Endothelial cell (in vitro differentiated cells): ENCODE data around the gene KIF3A. TPM values are rescaled to one million over a fixed set of nuclear protein-coding genes. Genes with fewer than 3 reads are reported as not detected.

ENCODE experiments used
- DNase-seq: peaks from one replicate; pipeline ENCODE4 v3.0.0; 2021; ENCODE audit warnings: low spot score
- H3K27ac Mint-ChIP-seq: one replicate; pipeline ENCODE4 v1.8.0; 2021; ENCODE audit warnings: mixed read lengths, inconsistent platforms; ENCODE audit not compliant: unreplicated experiment
- H3K27me3 Mint-ChIP-seq: one replicate; pipeline ENCODE4 v1.8.0; 2021; ENCODE audit warnings: mild to moderate bottlenecking, moderate library complexity, mixed read lengths, inconsistent platforms; ENCODE audit not compliant: unreplicated experiment
- H3K36me3 Mint-ChIP-seq: one replicate; pipeline ENCODE4 v1.8.0; 2021; ENCODE audit warnings: mild to moderate bottlenecking, low read depth, mixed read lengths, inconsistent platforms; ENCODE audit not compliant: unreplicated experiment
- H3K4me1 Mint-ChIP-seq: one replicate; pipeline ENCODE4 v1.8.0; 2021; ENCODE audit warnings: mild to moderate bottlenecking, mixed read lengths, inconsistent platforms; ENCODE audit not compliant: unreplicated experiment
- H3K4me3 Mint-ChIP-seq: one replicate; pipeline ENCODE4 v1.8.0; 2021; ENCODE audit warnings: mild to moderate bottlenecking, mixed read lengths, inconsistent platforms; ENCODE audit not compliant: unreplicated experiment
- H3K9me3 Mint-ChIP-seq: one replicate; pipeline ENCODE4 v1.8.0; 2021; ENCODE audit warnings: mixed read lengths, inconsistent platforms; ENCODE audit not compliant: unreplicated experiment
- CTCF ChIP-seq: fragments of 200-600 bp; sonication (generic); IDR thresholded peaks from one replicate; pipeline ENCODE4 v1.5.0; 2021; ENCODE audit warnings: antibody characterized with exemption; ENCODE audit not compliant: unreplicated experiment
- total RNA-seq: library from RNA; stranded (reverse); fragmentation: NEBNext Ultra II Directional; extraction: Animal tissue kit (Norgen Biotek cat#: 25700); gene quantifications from one replicate; pipeline ENCODE4 v1.2.1, GENCODE V29; 2021; ENCODE audit not compliant: unreplicated experiment

The KIF3A gene
- total RNA-seq, 1 donor from 2014 or later: 11.5 TPM

DNA sequence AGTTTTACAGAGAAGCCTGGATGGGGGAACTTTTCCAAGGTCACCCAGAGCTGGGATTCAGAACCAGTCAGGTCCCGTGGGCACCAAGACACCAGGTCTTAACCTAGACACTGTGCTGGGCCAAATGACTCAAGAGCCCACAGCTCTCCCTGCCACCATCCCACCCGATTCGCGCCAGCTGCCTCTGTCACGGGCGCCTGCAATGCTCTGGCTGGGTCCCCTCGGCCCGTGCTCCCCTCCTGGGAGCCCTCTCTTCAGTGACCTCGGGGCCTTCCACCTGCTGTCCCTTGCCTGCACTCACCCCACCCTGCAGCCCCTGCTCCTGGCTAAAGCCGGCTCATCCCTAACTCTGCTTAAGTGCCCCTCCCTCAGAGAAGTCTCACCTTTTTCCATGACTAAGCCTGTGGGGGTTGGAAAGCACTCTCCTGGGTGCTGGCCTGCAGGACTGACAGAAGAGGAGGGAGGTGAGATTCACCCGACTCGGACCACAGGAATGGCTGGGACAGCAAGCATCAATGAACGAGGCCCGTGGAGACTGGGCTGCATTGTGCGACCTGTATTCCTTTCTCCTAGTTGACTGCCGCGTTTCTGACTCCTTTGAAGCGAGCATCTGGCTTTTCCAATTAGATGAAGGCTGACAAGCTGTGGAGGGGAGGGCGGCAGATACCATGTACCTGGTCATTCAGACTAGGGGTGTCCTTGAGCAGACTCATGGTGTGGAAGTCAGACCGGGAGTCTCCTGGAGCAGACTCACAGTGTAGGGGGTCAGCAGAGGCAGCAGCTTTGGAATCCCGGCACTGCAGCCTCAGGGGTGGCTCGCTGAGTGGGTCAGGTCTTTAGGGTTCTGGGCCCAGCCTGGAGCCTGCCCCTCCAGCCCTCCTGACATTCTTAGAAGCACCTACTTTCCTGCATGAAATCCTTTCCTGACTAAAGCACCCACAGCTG lies 69.3 kb downstream of the KIF3A start:
- H3K9me3 Mint-ChIP-seq: no peaks in the 10 kb centered on the region
- H3K36me3 Mint-ChIP-seq: no peaks in the 10 kb centered on the region
- H3K27me3 Mint-ChIP-seq: peaks cover 3% of the 10 kb centered on the region
- no peak for DNase-seq
- H3K4me3 Mint-ChIP-seq: no peak overlapping the region
- no peak for TF ChIP-seq CTCF
- no peaks in the 10 kb centered on the region for H3K4me1 Mint-ChIP-seq
- H3K27ac Mint-ChIP-seq: no peak overlapping the region

DNA sequence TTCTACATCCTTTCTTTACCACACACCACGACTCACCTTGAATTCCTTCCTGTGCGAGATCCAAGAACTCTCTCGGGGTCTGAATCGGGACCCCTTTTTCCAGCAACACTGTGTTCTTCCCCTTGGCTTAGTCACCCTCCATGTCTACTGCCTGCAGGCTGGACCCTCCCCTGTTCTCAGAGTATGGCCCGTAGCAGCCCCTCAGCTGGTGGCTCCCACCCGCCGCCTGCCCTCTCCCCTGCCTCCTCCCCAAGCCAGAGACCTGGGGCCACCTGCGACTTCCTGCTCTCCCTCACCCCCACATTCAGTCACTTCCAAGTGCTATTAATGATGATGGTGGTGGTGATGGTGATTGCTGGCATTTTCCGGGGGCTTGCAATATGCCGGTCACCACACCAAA lies 70.0 kb downstream of the KIF3A start:
- Mint-ChIP-seq H3K36me3 (no peaks in the 10 kb centered on the region), H3K4me1 (no peaks in the 10 kb centered on the region), H3K27ac (no peak overlapping the region), H3K4me3 (no peak overlapping the region), H3K27me3 (peaks cover 3% of the 10 kb centered on the region), H3K9me3 (no peaks in the 10 kb centered on the region)
- no peak for DNase-seq
- no peak for TF ChIP-seq CTCF

- H3K4me3 Mint-ChIP-seq: no peak overlapping the region
- no peaks in the 10 kb centered on the region for H3K9me3 Mint-ChIP-seq
- no peak for DNase-seq
- no peak for TF ChIP-seq CTCF
- H3K27me3 Mint-ChIP-seq: peaks cover 3% of the 10 kb centered on the region
- no peaks in the 10 kb centered on the region for H3K36me3 Mint-ChIP-seq
- no peaks in the 10 kb centered on the region for H3K4me1 Mint-ChIP-seq
- H3K27ac Mint-ChIP-seq: no peak overlapping the region
Observed at GRCh38 chr5:132666310-132667123, 70.8 kb downstream of the KIF3A start.

DNA sequence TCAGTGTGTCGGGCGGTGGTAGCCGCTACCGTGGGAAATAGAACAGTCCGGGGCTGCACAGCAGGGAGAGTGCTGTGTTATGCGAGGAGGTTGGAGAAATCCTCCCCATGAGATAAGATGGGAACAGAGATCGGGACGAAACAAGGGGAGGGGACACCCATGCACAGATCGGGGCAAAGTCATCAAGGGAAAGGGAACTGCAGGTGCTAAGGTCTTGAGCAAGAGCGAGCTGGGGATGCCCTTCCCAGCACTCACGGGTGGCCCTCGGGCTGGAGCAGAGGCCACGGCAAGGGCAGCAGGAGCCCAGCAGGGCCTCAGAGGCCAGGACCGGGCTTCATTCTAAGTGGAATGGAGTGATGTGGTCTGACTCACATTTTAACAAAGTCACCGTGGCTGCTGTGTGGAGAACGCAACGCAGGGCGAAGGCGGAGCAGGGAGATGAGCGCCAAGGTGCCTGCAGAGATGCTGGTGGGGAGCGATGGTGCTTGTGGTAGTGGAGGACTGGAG lies 71.7 kb downstream of the KIF3A start:
- H3K9me3 Mint-ChIP-seq: no peaks in the 10 kb centered on the region
- no peak overlapping the region for H3K4me3 Mint-ChIP-seq
- H3K36me3 Mint-ChIP-seq: no peaks in the 10 kb centered on the region
- H3K27ac Mint-ChIP-seq: no peak overlapping the region
- DNase-seq: no peak
- TF ChIP-seq CTCF: no peak
- H3K27me3 Mint-ChIP-seq: peaks cover 4% of the 10 kb centered on the region
- H3K4me1 Mint-ChIP-seq: no peaks in the 10 kb centered on the region
